RPMI7951 (cell line): ENCODE results near the gene PEX6. TPM values are rescaled to one million over a fixed set of nuclear protein-coding genes. Genes with fewer than 3 reads are reported as not detected.
"Not testable (repeated sequence)": the region's sequence is repeated elsewhere in the genome, so short reads cannot be mapped to it uniquely, and the experiment has no call there.

Experiments used
- DNase-seq: peaks from one replicate; pipeline ENCODE4 v3.0.0-alpha.2; 2012; ENCODE audit warnings: low read depth
- total RNA-seq: library from RNA; depleted of rRNA; stranded (reverse); fragments of >200 nt; shearing (Covaris generic); gene quantifications from 2 replicates; pipeline ENCODE4 v1.2.3, GENCODE V29; 2014

The PEX6 gene
- total RNA-seq, 1 experiment from 2014 or later, result 16.5 TPM

DNA sequence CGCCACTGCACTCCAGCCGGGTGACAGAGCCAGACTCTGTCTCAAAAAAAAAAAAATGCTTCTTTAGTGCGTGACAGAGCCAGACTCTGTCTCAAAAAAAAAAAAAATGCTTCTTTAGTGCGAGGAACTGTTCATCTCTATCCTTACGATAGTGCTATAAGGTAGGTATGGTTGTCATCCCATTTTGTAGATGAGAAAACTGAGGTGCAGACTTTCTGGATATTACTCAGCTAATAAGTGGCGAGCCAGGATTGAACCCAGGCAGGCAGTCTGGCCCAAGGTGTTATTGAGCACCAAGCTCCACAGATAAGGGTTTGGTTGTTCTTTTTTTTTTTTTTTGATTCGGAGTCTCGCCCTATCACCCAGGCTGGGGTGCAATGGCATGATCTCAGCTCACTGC is 22.9 kb upstream of the PEX6 start:
- no peak for DNase-seq

DNA sequence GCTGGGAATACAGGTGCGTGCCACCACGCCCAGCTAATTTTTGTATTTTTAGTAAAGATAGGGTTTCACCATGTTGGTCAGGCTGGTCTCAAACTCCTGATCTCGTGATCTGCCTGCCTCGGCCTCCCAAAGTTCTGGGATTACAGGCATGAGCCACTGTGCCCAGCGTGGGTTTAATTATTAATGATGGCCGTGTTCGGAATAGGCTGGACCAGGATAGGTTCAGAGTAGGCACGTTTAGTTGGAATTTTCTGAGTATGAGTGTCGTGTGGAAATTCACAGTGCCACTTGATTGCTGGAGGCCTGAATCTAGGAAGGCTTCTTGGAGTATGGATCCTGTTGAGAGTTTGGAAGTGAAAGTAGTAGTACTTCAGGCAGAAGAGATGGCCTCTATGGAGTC is 19.2 kb upstream of the PEX6 start:
- DNase-seq, result not testable (repeated sequence)

DNA sequence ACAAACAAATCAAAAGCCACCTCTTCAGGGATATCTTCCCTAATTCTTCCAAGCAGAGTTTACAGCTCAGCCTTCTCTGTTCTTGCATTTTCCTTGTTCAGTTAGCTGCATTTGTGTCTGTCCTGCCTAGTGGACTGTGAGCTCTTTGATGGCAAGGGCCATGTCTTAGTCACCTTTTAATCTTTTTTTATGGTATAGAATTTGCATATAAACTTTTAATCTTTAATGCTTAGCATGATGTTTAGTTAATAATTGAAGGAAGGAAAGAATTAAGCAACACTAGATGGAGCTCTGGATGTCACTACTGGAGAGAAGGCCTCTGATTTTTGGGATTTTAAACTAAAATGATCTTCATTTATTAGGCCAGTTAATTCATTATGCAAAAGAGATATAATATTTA is 17.5 kb upstream of the PEX6 start:
- no peak for DNase-seq

DNA sequence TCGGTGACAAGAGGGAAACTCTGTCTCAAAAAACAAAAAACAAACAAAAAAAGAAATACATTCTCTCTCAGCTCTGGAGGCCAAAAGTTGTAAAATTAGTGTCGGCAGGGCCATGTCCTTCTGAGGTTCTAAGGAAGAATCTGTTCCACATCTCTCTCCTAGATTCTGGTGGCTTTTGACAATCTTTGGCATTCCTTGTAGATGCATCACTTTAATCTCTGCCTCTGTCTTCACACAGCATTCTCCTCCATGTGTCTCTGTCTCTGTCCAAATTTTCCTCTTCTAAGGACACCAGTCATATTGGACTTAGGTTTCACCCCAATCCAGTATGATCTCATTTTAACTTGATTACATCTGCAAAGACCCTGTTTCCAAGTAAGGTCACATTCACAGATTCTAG is 14.5 kb upstream of the PEX6 start:
- no peak for DNase-seq

DNA sequence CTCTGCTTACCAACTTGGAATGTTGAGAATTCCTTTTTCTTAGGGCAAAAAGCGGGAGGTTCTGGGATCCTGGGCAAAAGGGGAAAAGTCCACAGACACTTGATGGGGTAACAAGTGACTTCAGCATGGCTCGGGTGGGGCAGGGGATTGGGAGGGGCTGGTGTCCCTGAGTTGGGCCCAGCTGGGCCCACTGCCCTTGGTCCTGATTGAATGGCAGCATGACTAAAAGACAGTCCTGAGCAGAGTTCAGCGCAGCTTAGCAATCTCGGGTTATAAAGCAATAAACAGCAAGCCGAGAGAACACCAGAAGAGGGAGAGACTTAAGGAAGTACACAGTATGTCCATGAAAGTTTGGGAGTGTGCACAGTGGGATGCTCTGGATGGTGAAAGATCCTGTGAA is 10.9 kb upstream of the PEX6 start:
- DNase-seq, result no peak

DNA sequence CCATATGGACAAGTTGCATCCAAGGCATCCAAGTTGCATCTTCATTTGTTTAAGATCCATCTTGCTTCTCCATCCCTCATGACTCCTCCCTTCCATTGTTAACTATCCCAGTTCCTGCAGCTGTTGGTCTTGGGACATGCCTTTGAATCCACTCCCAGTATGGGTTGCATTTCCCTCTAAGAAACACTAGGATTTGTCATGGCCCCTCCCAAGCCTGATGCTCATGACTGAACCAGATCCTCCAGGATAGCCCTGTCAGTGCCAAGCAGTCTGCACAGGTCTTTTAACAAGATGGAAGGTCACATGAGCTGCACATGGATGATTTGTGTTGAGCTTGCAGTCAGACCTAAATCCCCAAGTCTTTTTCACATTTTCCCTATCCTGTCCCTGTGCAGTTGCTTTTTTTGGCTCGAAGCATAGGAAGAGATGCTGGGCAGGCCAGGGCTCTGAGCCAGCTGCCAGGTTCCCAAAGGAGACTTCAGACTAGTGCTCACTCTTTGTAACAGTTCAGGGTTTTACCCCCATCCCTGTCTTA is 9.6 kb upstream of the PEX6 start:
- no peak for DNase-seq

DNA sequence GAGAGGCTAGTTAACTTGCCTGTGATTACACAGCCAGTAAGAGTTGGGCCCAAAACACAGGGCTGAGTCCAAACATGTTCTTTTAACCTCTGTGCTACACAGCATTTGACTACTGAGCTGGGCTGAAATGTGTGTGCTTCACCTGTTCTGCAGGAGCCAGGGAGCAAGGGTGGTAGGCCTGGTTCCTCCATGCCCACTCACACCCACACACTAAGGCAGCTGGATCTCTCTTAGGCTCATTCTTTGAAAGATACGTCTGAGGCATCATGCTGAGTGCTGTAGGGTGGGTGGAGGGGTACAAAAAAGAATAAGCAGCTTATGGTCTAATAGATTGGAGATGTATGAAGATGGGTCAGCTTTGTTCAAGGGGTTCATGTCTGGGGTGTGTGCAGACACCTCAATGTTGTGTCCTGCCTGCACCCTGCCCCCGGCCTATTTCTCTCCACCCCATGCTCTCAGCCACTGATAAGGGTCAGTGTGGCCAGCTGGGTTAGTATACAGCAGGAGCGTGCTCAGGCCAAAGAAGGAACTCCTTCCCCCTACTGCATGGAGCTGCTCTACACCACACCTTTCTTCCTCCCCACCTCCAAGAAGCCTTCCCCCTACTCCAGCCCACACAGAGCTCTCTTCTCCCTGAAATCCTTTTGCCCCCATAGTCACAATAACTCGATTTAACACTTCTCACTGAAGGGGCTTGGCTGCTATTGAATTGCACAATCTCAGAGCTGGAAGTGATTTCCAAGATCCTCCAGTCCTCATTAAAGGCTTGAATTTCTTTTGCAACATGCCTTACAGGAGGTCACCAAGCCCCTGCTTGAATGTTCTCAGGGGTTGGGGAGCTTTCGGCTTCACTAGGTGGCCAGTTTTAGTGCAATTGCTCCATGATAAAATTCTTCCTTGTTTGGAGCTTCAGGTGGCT is 8.8 kb upstream of the PEX6 start:
- no peak for DNase-seq

DNA sequence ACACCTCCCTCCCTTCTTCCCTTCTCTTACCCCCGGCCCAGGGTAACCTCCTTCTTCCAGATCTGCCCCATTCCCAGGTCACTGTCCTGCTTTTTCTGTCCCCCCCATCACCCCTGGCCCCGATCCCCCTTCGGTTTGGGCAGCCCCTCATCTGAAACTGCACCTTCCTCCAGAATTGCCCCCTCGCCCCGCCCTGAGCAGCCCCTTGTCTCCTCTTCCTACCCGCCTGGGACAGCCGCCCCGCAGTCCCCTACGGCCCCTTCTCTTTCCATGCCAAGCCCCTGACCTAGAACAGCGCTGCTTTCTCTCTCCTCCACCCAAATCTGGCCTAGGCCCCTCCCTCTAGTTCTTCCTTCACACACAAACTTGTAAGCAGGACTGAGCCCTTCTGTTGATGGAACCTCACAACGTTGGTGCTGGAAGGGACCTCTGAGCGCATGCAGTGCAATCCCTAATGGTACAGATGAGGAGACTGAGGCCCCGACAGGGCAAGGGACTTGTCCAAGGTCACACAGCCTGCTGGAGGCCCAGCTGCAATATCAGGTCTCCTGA is 6.0 kb upstream of the PEX6 start:
- peak; percentile 24 for DNase-seq

DNA sequence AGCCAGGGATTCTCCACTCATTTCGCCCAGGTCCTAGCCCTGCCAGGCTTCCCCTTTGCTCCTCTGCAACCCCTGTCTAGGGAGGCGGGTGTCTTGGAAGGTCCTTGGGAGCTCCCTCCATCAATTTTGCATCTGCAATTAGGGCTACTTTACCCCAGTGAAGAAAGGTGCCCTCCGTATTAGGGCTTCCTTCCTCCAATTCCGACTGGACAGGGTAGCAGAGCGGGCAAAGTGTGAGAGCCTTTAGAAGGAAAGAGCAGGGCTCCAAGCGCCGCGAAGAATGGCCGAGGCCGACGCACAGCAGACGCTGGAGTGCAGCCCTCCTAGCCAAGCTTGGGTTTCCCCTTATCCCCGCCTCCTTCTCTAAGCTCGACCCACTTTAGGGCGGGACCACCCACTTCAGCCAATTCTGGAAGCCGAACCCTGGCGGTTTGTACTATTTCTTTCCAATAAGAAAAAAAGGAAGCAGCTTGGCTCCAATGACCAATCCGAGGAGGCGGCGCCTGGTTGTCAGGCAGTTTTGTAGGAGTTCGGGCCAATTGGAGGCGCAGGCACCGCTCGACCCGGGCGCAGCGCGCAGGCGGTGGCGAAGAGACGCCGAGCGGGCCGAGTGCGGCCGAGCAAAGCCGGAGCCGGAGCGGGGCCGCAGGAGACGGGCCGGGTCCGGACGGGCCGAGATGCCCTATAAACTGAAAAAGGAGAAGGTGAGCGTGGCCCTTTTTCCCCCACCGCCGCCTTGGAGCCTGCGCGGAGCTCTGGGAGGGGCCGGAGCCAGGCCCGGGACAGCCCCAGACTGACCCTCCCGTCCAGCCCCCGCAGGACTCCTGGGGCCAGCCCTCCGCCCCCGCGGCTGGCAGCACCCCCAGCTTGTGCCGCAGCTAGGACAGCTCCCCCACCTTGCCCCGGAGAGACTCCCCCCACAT is 5.3 kb upstream of the PEX6 start, which contains the start of gene PPP2R5D:
TSS of gene PPP2R5D (plus strand) at position 570 of the 923 bp plus-strand sequence. CDS start at position 678, 108 bp downstream.
- DNase-seq, result peak; percentile 99

DNA sequence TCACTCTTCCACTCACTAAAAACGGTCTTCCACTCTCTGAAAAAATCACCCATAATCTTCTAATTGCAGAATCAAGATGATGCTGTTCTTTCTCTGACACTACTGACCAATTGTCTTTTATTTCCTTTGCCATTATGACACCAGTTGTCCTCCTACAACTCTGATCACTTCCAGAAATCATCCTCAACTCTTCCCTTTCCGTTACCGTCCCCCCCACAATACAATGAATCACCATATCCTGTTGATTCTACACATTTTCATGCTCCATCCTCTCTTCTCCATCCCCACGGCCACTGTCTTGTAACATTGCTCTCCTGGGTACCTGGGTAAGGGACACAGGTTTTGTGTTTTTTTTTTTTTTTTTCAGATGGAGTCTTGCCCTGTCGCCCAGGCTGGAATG is 2.9 kb upstream of the PEX6 start:
- DNase-seq, result no peak

DNA sequence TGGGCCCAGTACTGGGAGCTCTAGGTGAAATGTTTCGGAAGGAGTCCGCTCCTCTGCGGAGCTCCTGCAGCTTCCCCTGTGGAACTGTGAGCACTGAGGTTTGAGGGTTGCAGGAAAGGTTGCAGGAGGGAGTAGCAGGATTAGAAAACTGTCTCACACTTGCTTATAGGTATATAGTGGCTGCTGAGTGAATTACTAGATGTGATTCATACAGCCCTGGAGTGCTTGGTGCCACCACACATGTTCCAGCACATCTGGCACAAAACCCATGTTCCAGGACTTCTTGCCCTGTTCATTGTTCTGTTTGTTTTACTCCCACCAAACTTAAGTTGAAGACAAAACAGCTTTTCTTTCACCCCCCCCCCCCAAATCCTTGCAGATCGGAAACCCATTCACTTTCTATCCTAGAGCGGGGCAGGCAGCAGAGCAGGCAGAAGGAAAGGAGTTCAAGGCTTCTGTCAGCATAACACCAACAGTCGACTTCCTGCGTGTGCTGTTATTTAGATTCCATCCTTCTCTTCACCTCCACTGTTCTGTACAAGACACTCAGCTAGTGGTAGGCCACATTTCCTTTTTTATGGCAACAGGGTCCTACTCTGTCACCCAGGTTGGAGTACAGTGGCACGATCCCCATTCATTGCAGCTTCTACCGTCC is 669 bp upstream of the PEX6 start:
- peak; percentile 67 for DNase-seq

DNA sequence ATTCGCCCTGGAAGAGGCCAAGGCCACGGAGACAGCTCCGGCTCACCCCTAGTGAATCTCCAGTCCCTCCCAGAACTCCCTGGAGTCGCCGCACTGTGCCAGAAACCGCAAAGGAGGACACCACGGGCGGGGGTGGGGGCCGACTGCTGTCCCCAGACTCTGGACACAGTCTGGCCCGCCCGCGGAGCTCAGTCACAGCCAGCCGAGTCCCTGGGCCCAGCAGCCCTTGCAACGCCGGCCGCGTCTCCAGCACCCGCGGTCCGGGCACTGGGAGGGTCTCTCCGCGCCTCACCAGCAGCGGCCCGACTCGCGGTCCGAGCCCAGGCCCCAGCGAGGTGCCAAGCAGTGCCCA is 518 bp downstream of the PEX6 start:
- peak; percentile 70 for DNase-seq

DNA sequence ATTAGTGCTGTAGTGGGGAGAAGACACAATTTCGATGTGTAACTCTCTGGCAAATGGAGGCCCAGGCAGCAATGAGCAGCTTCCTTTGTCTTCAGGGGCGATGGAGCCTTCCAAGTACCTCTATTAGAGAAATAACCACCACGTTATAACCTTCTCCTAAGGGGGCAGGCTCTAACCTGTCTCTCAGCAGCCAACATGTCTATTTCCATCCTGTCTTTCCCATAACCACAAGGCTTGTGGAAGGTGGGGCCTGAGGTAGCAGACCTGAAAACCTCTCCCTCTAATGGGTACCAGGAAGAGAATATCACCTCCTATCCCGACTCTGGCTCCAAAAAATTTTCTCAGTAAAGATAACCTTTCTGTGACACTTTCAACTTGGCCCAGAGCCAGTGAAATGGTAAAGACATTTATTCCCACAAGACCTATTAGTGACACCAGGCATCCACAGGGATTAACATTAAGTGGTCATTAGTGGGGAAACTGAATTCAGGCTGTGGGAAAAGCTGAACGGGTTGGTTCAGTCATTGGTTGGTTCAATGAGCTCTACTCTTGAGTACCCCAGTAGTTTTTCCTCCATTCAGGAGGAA is 4.0 kb downstream of the PEX6 start:
- DNase-seq, result no peak

DNA sequence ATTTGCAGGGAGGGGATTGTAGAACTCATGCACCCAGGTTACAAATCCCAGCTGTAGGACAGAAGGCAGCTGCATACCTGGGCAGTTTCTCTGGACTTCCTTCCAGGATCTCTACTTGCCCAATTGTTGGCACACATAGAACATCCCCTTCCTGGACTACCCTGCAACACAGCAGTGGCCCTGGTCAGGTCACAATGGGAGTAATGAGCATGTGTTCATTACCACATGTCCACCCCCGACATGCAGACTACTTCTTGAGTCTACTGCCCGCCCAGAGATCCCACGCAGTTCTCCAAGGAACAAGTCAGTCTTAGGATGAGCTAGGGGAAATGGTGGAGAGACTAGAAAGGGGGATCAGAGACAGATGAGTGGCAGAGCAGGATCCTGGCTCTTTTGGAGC is 5.1 kb downstream of the PEX6 start:
- no peak for DNase-seq

DNA sequence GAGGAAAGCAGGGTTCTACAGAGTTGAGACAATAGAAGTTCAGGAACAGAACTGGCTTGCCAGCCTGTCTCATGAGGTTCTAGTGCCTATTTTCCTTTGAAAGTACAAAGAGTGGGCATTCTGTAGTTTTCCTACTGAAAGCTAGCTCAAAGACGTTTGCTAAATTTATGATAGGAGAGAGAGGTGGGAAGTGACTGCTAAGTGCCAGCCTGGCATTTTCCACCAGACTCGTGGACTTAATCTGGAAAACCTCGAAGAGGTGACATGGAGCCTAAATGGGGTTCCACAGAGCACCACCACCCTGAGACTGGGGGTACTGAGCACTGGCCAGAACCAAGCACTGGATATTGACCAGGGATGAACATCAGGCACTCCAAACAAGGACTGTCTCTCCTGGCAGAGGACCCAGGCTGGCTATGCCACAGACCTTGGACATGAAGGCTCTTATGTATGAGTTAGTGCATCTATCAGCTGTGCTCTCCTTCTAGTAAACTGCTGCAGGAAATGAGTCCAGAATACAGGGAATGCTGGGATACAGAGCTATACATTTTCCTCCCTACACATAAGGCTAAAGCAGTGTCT is 7.1 kb downstream of the PEX6 start:
- no peak for DNase-seq

DNA sequence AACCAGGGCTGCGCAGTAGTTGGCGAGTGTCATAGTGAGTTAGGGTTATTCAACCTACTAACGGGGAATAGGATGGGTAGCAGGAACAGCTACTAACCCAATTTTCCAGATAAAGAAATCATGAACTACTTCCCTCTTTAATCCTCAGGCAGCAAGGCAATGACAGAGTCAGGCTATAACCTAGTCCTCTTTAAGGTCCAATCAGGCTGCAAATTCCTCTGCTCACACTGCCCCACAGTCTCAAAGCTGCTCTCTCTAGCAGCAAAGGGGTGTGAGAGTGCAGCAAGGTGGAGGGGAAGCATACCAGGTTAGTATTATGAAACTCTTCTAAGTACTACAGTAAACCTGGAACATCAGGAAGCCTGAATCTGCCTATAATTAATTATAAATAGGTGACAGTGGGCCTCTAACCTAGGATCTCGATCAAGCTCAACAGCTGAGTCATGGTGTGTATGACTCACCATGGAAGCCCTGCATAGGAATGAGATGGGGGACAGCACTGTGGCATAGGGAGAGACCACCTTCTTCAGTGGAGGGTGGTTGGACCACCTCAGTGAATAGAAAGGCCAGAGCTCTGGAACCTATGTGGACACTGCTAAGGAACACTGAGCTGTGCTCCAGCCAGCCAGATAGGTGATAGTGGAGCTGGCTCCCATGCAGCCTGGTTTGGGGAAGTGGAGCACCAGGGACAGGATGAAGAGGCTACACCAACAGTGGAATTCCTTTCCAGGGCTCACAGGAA is 7.9 kb downstream of the PEX6 start:
- peak; percentile 47 for DNase-seq

DNA sequence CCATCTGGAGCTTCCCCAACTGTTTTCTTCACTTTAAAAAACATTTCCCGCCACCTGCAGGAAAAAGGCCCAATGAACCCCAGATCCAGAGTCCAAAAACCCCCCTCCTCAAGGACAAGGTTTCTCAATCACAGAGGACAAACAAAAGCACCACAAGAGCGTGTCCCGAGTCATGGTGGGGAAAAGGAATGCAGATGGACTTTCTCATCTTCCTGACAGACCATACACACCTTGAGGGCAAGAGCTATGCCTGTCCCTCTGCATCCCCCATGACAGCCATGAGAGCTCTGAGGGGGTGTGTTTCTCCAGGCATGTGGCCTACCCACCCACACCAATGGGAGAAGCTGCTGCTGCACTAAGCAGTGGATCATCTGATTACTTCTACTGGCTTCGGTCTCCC is 9.0 kb downstream of the PEX6 start:
- DNase-seq, result no peak

DNA sequence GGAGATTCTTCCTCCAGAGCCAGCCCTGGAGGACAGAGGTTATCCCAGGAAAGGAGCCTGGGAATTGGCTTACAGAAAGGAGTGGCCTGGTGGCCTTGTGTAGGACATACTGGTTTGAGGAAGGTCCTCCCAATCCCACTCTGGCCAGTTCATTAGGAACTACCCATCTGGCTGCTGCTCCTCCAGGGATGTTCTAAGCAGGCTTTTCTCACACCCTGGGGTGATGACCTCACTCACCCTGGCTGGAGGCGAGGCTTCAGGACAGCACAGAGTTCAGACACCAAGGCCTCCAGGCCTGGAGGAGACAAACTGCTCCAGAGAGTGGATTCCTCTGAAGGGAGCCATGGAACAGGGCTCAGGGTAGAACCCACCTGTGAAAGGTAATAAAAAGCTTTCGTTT is 9.6 kb downstream of the PEX6 start:
- no peak for DNase-seq

DNA sequence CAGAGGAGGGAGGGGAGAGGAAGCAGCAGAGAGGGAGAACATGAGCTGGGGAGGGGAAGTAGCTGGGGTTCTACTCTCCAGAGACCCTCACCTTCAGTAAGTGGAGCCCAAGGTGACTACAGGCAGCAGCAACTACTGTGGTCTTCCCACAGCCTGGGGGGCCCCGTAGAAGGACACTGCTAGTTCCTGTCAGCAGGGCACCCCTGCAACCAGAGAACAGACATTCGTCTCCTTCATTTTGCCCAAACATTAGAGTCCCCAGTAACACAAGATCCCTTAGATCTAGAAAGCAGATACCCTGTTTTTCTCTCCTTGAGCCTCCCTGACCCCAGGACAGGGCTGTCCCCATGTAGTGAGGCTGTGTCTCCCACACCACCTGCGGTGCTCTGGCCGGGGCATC is 10.2 kb downstream of the PEX6 start:
- DNase-seq, result no peak

DNA sequence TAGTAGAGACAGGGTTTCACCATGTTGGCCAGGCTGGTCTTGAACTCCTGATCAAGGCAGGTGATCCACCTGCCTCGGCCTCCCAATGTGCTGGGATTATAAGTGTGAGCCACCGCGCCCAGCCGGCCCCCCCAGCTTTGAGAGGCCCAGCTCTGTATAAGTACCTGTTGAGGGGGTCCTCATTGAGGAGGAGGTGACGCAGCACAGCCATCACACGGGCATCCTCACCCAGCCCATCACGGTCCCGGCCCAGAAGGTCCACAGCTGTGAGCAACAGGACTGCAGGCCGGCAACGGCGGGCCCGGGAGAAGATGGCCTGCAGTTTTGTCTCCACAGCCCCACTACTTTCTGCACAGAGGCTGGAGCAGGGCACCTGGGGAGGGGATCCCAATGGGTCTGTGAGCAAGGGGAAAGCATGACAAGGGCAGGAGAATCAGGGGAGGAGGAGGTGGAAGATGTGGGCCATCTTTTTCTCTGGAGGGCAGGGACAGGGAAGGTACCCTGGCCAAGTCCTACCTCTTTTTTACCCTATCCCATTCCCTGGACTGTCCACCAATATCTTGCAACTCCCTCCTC is 10.8 kb downstream of the PEX6 start:
- DNase-seq, result no peak
